22Rv1 (cell line): ENCODE data around the gene KCNK18.

ENCODE experiments used
- H3K27ac ChIP-seq: fragments of 450-650 bp; 2 replicates; pipeline ENCODE4 v1.5.1; 2017
- CTCF ChIP-seq: fragments of 450-650 bp; IDR thresholded peaks from 2 replicates; pipeline ENCODE4 v1.5.1; 2017; ENCODE audit warnings: mild to moderate bottlenecking
- ZFX ChIP-seq: fragments of 450-650 bp; IDR thresholded peaks from 2 replicates; pipeline ENCODE4 v1.6.1; 2017; ENCODE audit warnings: antibody characterized with exemption, borderline replicate concordance

KCNK18 gene

GRCh38 chr10:117166418-117167345 lies 30.6 kb upstream of the KCNK18 start:
- no peak for TF ChIP-seq ZFX
- no peak overlapping the region for H3K27ac ChIP-seq

- H3K27ac ChIP-seq = no peak overlapping the region
- no peak for TF ChIP-seq ZFX
- no peak for TF ChIP-seq CTCF
Observed at GRCh38 chr10:117167346-117167788, 29.9 kb upstream of the KCNK18 start.

GRCh38 chr10:117167789-117168674 lies 29.3 kb upstream of the KCNK18 start:
- H3K27ac ChIP-seq = no peak overlapping the region

GRCh38 chr10:117168729-117169128 lies 28.6 kb upstream of the KCNK18 start:
- no peak overlapping the region for H3K27ac ChIP-seq
- TF ChIP-seq CTCF = no peak
- TF ChIP-seq ZFX = no peak

More at GRCh38 chr10:117167789-117168674, 29.3 kb upstream of the KCNK18 start:
- TF ChIP-seq CTCF (peak; percentile 96), ZFX (no peak)

- TF ChIP-seq ZFX = no peak
- TF ChIP-seq CTCF = no peak
- H3K27ac ChIP-seq = no peak overlapping the region
Observed at GRCh38 chr10:117169480-117169879, 27.8 kb upstream of the KCNK18 start.

GRCh38 chr10:117170244-117170643 lies 27.0 kb upstream of the KCNK18 start:
- TF ChIP-seq ZFX (no peak), CTCF (no peak)
- no peak overlapping the region for H3K27ac ChIP-seq

- peak; percentile 89 for TF ChIP-seq CTCF
- TF ChIP-seq ZFX = no peak
- H3K27ac ChIP-seq = no peak overlapping the region
Observed at GRCh38 chr10:117174439-117175214, 22.7 kb upstream of the KCNK18 start.
